Sciatic nerve (tissue), 2 donors: Measurements from ENCODE around the gene GPR32. TPM values are rescaled to one million over a fixed set of nuclear protein-coding genes. Genes with fewer than 3 reads are reported as not detected.
A peak's percentile ranks its signal among the peaks of the same experiment; 100 is the strongest.
"Not testable (repeated sequence)": the region's sequence is repeated elsewhere in the genome, so short reads cannot be mapped to it uniquely, and the experiment has no call there.

Source experiments
- ATAC-seq: fragments of 200-7000 bp; cut with Tn5 transposase; one replicate; pipeline ENCODE4 v1.9.1; 2020; ENCODE audit warnings: mild to moderate bottlenecking, moderate library complexity
- DNase-seq: peaks from one replicate; pipeline ENCODE4 v3.0.0-alpha.2; 2020; ENCODE audit warnings: low spot score
- intact Hi-C: fragments of 100-400 bp; cut with DNase I; formaldehyde crosslinking; loops from one replicate; pipeline ENCODE4 v1.14.2; 2022
- total RNA-seq: library from RNA; stranded (reverse); fragmentation: NEBNext Ultra II Directional; extraction: Animal tissue kit (Norgen Biotek cat#: 25700); gene quantifications from one replicate; pipeline ENCODE4 v1.2.1, GENCODE V29; 2021
- donor health status: DM: no; HTN: no; CAD: no.
- donor health status: DM: no; HTN: no; CAD: no.

Gene GPR32
- total RNA-seq, 1 donor from 2014 or later: not detected

- ATAC-seq: no peak
- no peak for DNase-seq
- intact Hi-C loops: no loop called here
These were observed 25.9 kb downstream of the GPR32 start for GRCh38 chr19:50796128-50796633.

- DNase-seq (no peak), ATAC-seq (no peak)
- intact Hi-C loops: no loop called here
These were observed 26.6 kb downstream of the GPR32 start for GRCh38 chr19:50796634-50797428.

- DNase-seq: no peak
- intact Hi-C loops: no loop called here
- no peak for ATAC-seq
These were observed 27.1 kb downstream of the GPR32 start for GRCh38 chr19:50797429-50797780.

GRCh38 chr19:50797781-50798658 lies 27.8 kb downstream of the GPR32 start:
- ATAC-seq (no peak), DNase-seq (no peak)
- intact Hi-C loops: no loop called here

GRCh38 chr19:50798659-50799546 lies 28.6 kb downstream of the GPR32 start:
- intact Hi-C loops: no loop called here
- DNase-seq (no peak), ATAC-seq (no peak)

- intact Hi-C loops: no loop called here
- DNase-seq: no peak
These were observed 29.2 kb downstream of the GPR32 start for GRCh38 chr19:50799547-50799851.

GRCh38 chr19:50801107-50801506 lies 30.8 kb downstream of the GPR32 start:
- no peak for ATAC-seq
- intact Hi-C loops: no loop called here

More at GRCh38 chr19:50799547-50799851, 29.2 kb downstream of the GPR32 start:
- ATAC-seq: no peak

GRCh38 chr19:50803633-50804419 lies 33.6 kb downstream of the GPR32 start:
- no peak for ATAC-seq
- DNase-seq: no peak
- intact Hi-C loops: no loop called here

More at GRCh38 chr19:50801107-50801506, 30.8 kb downstream of the GPR32 start:
- no peak for DNase-seq

- DNase-seq (peak; percentile 99), ATAC-seq (peak; percentile 100)
- intact Hi-C loops: no loop called here
These were observed 34.4 kb downstream of the GPR32 start for GRCh38 chr19:50804420-50805272.

- intact Hi-C loops: no loop called here
- DNase-seq (no peak), ATAC-seq (no peak)
These were observed 38.6 kb downstream of the GPR32 start for GRCh38 chr19:50808856-50809255.

- intact Hi-C loops, ATAC-seq, DNase-seq: not testable (repeated sequence)
These were observed 41.5 kb downstream of the GPR32 start for GRCh38 chr19:50811622-50812238.

- ATAC-seq: no peak
- intact Hi-C loops: no loop called here
These were observed 42.2 kb downstream of the GPR32 start for GRCh38 chr19:50812474-50812873.

GRCh38 chr19:50814883-50815282 lies 44.6 kb downstream of the GPR32 start:
- no peak for ATAC-seq
- no peak for DNase-seq
- intact Hi-C loops: no loop called here

More at GRCh38 chr19:50812474-50812873, 42.2 kb downstream of the GPR32 start:
- no peak for DNase-seq

GRCh38 chr19:50815439-50815838 lies 45.2 kb downstream of the GPR32 start:
- intact Hi-C loops: no loop called here
- DNase-seq (no peak), ATAC-seq (no peak)

- DNase-seq (no peak), ATAC-seq (peak; percentile 34)
- intact Hi-C loops: no loop called here
These were observed 47.9 kb downstream of the GPR32 start for GRCh38 chr19:50817941-50818858.

GRCh38 chr19:50818859-50819472 lies 48.7 kb downstream of the GPR32 start:
- intact Hi-C loops: no loop called here
- DNase-seq (no peak), ATAC-seq (no peak)
